Neural crest cell (in vitro differentiated cells): ENCODE results near the gene WNT6. TPM values are rescaled to one million over a fixed set of nuclear protein-coding genes. Genes with fewer than 3 reads are reported as not detected.

Experiments used
- DNase-seq: peaks from one replicate; pipeline ENCODE4 v3.0.0; 2021; ENCODE audit warnings: low read depth, mixed read lengths, low spot score
- H3K27ac Mint-ChIP-seq: one replicate; pipeline ENCODE4 v1.8.0; 2021; ENCODE audit warnings: mild to moderate bottlenecking, mixed read lengths; ENCODE audit not compliant: unreplicated experiment
- H3K27me3 Mint-ChIP-seq: 2 replicates; pipeline ENCODE4 v1.8.0; 2021; ENCODE audit warnings: low read depth, mild to moderate bottlenecking, mixed read lengths
- H3K36me3 Mint-ChIP-seq: 2 replicates; pipeline ENCODE4 v1.8.0; 2021; ENCODE audit warnings: low read depth, mild to moderate bottlenecking, mixed read lengths
- H3K4me1 Mint-ChIP-seq: 2 replicates; pipeline ENCODE4 v1.8.0; 2021; ENCODE audit warnings: mixed read lengths
- H3K4me3 Mint-ChIP-seq: one replicate; pipeline ENCODE4 v1.8.0; 2021; ENCODE audit warnings: mild to moderate bottlenecking, mixed read lengths
- H3K9me3 Mint-ChIP-seq: 2 replicates; pipeline ENCODE4 v1.8.0; 2021; ENCODE audit warnings: mixed read lengths
- total RNA-seq: library from RNA; stranded (reverse); gene quantifications from 2 replicates; pipeline ENCODE4 v1.2.1, GENCODE V29; 2021
- TF ChIP-seq, protein P1 (sequence below): fragments of 200-600 bp; sonication (generic); conservative IDR thresholded peaks from 2 replicates; pipeline ENCODE4 v1.5.0; 2021; ENCODE audit warnings: antibody characterized with exemption, mild to moderate bottlenecking

The WNT6 gene
- total RNA-seq, 1 donor from 2014 or later, result not detected

DNA sequence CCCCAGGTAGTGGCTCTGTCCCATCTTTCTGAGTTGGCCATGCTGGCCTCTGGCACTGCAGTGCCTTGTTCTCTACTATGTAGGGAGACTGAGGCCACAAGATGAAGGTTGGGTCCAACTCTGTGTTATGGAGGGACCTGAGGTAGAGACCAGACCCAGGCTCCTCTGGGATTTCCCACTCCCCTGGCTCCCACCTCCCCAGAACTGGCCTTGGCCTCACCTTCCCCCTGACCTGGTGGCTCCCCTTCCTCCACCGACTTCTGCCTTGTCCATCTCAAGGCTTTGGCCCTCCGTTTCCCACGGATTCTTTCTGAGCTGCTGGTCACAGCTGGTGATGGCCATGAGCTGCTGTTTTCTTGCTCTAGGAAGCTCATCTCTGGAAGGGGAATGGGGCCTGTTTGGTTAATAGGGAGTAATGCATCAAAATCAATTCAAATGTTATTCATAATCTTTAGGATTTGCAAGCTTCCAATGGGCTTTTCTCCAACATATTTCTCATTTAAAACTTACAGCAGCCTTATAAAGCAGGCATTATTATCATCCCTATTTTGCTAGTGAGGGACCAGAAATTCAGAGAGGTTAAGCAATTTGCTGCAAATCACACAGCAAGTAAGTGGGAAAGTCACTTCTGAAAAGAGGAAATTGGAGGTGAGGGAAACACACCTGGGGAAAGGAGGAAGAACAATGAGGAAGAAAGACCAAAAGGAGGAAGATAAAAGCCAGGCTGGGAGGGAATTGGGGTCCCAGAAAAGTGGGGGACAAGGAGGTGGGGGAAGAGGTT lies 28.9 kb upstream of the WNT6 start:
- no peak for DNase-seq
- Mint-ChIP-seq H3K27me3 (peaks cover 55% of the 10 kb centered on the region), H3K4me3 (no peak overlapping the region), H3K4me1 (no peaks in the 10 kb centered on the region), H3K9me3 (no peaks in the 10 kb centered on the region), H3K36me3 (no peaks in the 10 kb centered on the region), H3K27ac (no peak overlapping the region)
- TF ChIP-seq, protein P1, sequence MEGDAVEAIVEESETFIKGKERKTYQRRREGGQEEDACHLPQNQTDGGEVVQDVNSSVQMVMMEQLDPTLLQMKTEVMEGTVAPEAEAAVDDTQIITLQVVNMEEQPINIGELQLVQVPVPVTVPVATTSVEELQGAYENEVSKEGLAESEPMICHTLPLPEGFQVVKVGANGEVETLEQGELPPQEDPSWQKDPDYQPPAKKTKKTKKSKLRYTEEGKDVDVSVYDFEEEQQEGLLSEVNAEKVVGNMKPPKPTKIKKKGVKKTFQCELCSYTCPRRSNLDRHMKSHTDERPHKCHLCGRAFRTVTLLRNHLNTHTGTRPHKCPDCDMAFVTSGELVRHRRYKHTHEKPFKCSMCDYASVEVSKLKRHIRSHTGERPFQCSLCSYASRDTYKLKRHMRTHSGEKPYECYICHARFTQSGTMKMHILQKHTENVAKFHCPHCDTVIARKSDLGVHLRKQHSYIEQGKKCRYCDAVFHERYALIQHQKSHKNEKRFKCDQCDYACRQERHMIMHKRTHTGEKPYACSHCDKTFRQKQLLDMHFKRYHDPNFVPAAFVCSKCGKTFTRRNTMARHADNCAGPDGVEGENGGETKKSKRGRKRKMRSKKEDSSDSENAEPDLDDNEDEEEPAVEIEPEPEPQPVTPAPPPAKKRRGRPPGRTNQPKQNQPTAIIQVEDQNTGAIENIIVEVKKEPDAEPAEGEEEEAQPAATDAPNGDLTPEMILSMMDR, result no peak

DNA sequence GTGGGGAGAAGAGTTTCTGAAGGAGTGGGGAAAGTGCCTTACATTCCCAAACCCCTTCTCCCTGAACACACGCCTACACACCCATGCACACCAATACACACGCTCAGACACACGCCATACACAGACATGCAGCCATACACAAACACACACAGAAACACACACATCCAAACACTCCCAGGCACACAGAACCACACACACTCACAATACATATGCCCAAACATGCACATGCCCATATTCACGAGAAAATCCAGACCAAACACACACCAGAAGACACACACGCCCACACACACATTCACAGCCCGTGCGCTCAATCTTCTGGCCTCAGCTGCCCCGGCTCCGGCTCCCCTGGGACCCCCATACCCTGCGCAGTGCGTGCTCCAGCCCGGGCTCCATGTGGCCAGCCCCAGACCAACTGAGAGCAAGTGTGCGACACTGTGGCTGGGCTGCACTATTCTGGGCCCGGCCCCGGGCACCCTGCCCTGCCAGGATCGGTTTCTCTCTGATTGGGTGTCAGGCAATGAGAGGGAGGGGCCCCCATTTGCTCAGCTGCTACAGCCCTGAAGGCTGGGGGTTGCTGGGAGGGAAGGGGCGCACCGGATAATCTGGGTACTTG lies 28.1 kb upstream of the WNT6 start, which contains the start of gene PRKAG3:
Gene PRKAG3, minus strand, starts transcription at position 426 of the 613 bp plus-strand sequence.
- Mint-ChIP-seq H3K4me3 (no peak within 1 kb of the TSS), H3K4me1 (no peaks in the 10 kb centered on the region), H3K9me3 (no peaks in the 10 kb centered on the region), H3K27ac (no peak within 1 kb of the TSS), H3K36me3 (no peaks in the 10 kb centered on the region), H3K27me3 (peaks cover 61% of the 10 kb centered on the region)
- TF ChIP-seq, protein P1, result no peak
- no peak for DNase-seq

DNA sequence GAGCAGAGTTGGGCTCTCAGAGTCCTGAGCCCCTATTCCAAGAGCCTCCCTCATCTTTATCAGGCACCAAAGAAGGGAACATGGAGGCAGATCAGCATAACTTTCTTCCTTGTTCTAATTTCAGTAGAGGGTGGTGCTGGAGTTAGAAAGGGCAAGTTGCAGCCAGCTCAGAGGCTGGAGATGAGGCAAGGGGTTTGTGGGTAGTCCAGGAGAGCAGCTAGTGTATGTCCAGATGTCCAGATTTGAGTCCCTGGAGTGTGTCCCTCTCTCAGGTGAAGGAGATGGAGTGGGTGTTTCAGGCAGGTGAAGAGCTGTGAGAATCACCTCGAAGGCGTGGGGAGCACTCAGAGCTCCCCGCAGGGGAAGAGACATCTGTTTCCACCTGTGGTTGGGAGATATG lies 27.5 kb upstream of the WNT6 start:
- no peak for DNase-seq
- Mint-ChIP-seq H3K9me3 (no peaks in the 10 kb centered on the region), H3K4me1 (no peaks in the 10 kb centered on the region), H3K27ac (no peak overlapping the region), H3K4me3 (no peak overlapping the region), H3K36me3 (no peaks in the 10 kb centered on the region), H3K27me3 (peaks cover 64% of the 10 kb centered on the region)
- TF ChIP-seq, protein P1, result no peak

DNA sequence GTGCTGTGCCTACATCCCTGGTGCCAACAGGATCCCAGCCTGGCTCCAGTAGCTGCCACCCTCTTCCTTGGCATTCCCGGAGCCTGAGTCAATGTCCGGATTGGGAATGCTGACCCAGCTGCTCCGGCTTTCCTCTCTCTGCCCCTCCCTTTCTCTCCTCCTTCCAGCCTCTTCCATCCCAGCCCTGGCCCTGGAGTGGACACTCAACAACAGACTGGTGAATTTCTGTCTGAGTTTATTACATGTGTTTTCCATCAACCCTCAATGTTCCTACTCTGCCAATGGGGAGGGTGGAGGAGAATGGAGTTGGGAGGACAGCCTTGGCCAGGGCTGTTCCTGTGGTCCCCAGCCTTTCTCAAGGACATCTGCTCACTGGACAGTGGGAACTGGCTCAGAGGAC lies 27.1 kb upstream of the WNT6 start:
- Mint-ChIP-seq H3K4me3 (no peak overlapping the region), H3K36me3 (no peaks in the 10 kb centered on the region), H3K27me3 (peaks cover 64% of the 10 kb centered on the region), H3K27ac (no peak overlapping the region), H3K4me1 (no peaks in the 10 kb centered on the region), H3K9me3 (peaks cover 2% of the 10 kb centered on the region)
- TF ChIP-seq, protein P1, result no peak
- no peak for DNase-seq

DNA sequence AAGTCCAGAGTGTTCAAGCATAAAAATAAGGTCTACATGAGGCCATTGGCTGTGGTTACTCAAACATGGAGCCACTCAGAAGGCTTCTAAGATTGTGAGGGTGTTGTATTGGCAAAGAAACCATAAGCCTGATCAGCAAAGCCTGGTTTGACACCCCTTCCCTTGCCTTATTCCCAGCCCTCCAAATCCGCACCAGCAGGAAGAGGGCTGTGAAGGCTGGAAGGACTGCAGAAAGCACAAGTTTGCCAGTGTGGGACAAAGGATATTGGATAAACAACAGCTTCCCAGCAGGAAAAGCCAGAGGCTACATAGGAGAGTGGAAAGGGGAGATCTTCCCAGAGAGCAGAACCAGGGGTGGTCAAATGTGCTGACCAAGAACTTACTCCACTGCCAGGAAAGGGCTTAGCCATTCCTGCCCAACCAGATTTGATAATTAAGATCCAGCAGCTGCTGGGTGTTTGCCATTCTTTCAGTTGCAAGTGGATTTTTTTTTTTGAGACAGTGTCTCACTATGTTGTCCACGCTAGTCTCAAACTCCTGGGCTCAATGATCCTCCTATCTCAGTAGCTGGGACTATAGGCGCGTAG lies 26.5 kb upstream of the WNT6 start:
- H3K27ac Mint-ChIP-seq, result no peak overlapping the region
- DNase-seq, result no peak
- peaks cover 67% of the 10 kb centered on the region for H3K27me3 Mint-ChIP-seq
- peaks cover 2% of the 10 kb centered on the region for H3K9me3 Mint-ChIP-seq
- H3K36me3 Mint-ChIP-seq, result no peaks in the 10 kb centered on the region
- H3K4me3 Mint-ChIP-seq, result no peak overlapping the region
- TF ChIP-seq, protein P1, result no peak
- no peaks in the 10 kb centered on the region for H3K4me1 Mint-ChIP-seq
